Measurements from ENCODE around the gene PRSS58.

PRSS58 gene, protein sequence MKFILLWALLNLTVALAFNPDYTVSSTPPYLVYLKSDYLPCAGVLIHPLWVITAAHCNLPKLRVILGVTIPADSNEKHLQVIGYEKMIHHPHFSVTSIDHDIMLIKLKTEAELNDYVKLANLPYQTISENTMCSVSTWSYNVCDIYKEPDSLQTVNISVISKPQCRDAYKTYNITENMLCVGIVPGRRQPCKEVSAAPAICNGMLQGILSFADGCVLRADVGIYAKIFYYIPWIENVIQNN

DNA sequence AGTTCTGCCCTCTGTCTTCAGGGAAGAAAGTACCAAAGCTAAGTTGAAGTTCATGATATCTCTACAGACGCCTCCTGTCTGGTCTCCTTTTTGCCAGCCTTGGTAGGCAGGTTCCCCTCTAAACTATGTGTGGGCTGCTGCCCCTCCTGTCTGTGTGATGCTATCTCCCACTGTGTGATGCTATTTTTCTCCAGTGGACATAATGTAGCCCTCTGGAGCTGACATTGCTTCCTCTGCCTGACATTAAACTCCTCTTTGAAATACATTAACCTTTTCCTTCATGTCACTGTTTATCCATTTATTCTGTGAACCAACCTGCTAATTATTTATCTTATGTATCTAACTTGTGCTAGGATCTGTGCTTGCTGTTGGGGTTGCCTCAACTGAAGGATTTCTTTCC, at the start of gene PRSS58:
Gene PRSS58 (minus strand): TSS at position 101 of the 400 bp plus-strand sequence. CDS start 351 bp downstream, outside the sequence.
- TF ChIP-seq, protein P1, sequence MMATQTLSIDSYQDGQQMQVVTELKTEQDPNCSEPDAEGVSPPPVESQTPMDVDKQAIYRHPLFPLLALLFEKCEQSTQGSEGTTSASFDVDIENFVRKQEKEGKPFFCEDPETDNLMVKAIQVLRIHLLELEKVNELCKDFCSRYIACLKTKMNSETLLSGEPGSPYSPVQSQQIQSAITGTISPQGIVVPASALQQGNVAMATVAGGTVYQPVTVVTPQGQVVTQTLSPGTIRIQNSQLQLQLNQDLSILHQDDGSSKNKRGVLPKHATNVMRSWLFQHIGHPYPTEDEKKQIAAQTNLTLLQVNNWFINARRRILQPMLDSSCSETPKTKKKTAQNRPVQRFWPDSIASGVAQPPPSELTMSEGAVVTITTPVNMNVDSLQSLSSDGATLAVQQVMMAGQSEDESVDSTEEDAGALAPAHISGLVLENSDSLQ (IDR thresholded peaks at IDR 0.05) = no peak
- no peak for TF ChIP-seq BHLHE40 (IDR thresholded peaks at IDR 0.05; ENCODE audit: borderline replicate concordance)
- no peak for TF ChIP-seq NFRKB (IDR thresholded peaks at IDR 0.05)
- no peak for TF ChIP-seq FOXM1 (IDR thresholded peaks at IDR 0.05; ENCODE audit: borderline replicate concordance)
- TF ChIP-seq ZNF384 (IDR thresholded peaks at IDR 0.05) = no peak
- no peak for TF ChIP-seq HDGF (IDR thresholded peaks at IDR 0.05; ENCODE audit: borderline replicate concordance)
- CTCF ChIA-PET = interaction anchor here (0.6 kb wide), 1 partner anchor 13 kb away, joined by 4 read pairs; no protein-coding TSS in a partner anchor
- no peak for DNase-seq (ENCODE audit: extremely low spot score)
- POLR2A ChIA-PET = no interaction called here

DNA sequence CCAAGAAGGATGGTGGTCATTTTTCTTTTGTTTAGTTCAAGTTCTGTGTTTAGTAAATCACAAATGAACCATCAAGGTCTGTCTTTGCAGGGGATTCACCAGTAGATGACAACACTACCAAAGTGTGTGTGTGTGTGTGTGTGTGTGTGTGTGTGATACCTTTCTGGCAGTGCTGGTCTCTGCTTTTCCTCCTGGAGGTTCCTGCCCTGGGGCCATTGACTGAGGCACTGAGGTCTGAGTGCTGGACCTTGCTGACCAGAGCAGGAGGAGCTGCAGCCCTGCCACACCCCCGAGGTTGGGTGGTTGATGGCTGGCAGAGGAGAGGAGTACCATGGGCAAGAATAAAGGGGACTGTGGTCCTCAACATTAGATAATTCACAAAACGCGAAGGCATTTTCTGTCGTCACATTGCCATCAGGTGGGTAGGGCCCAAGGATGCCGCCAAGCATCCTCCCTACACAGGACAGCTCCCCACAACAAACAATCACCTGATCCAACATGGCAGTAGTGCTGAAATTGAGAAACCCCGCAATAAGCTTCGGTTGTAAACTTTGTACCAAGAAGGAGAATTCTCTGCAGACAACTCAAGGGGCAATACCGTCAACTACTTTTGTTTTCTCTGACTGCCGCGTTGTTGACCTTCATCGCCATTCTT, 49.5 kb upstream of the PRSS58 start:
- no peak for DNase-seq (ENCODE audit: extremely low spot score)
- ChIA-PET CTCF (no interaction called here), POLR2A (no interaction called here)
- TF ChIP-seq SP1 (IDR thresholded peaks at IDR 0.05) = no peak
- TF ChIP-seq L3MBTL2 (conservative IDR thresholded peaks at IDR 0.05) = no peak
- no peak for TF ChIP-seq HDGF (IDR thresholded peaks at IDR 0.05; ENCODE audit: borderline replicate concordance)
- no peak for TF ChIP-seq NFRKB (IDR thresholded peaks at IDR 0.05)
- no peak for TF ChIP-seq SUZ12 (IDR thresholded peaks at IDR 0.05)
- no peak for TF ChIP-seq ARNT (IDR thresholded peaks at IDR 0.05)
- TF ChIP-seq ZNF384 (IDR thresholded peaks at IDR 0.05) = no peak
- TF ChIP-seq BHLHE40 (IDR thresholded peaks at IDR 0.05; ENCODE audit: borderline replicate concordance) = no peak
- TF ChIP-seq FOXA1 (IDR thresholded peaks at IDR 0.05) = no peak
- TF ChIP-seq TARDBP (IDR thresholded peaks at IDR 0.05) = no peak
- no peak for TF ChIP-seq LEF1 (IDR thresholded peaks at IDR 0.05; ENCODE audit: borderline replicate concordance)
- no peak for TF ChIP-seq CTBP1 (IDR thresholded peaks at IDR 0.05; ENCODE audit: borderline replicate concordance)
- TF ChIP-seq ELF4 (IDR thresholded peaks at IDR 0.05) = no peak

DNA sequence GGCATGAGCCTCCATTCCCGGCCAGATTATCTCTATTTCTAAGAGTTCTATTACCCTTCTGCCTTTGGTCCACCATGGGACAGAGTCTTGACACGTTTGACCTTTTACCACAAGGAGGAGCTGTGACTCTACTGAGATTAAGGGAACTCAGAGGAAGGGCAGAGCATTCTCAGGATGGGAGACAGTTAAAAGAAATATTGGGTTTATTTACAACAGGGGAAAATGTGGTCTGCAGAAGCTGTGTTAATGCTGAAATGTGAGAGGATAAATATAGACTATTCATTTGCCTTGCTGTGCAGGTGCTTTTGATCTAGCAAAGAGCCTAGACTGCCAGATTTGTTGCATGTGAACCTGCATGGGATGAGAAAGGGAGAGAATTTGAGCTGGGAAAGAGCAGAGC, 45.8 kb upstream of the PRSS58 start:
- no peak for TF ChIP-seq LEF1 (IDR thresholded peaks at IDR 0.05; ENCODE audit: borderline replicate concordance)
- TF ChIP-seq HDGF (IDR thresholded peaks at IDR 0.05; ENCODE audit: borderline replicate concordance) = no peak
- no peak for TF ChIP-seq ARNT (IDR thresholded peaks at IDR 0.05)
- no peak for TF ChIP-seq TARDBP (IDR thresholded peaks at IDR 0.05)
- TF ChIP-seq SP1 (IDR thresholded peaks at IDR 0.05) = no peak
- TF ChIP-seq NFRKB (IDR thresholded peaks at IDR 0.05) = no peak
- no peak for TF ChIP-seq FOXK2 (IDR thresholded peaks at IDR 0.05)
- no peak for TF ChIP-seq BHLHE40 (IDR thresholded peaks at IDR 0.05; ENCODE audit: borderline replicate concordance)
- no peak for TF ChIP-seq CTBP1 (IDR thresholded peaks at IDR 0.05; ENCODE audit: borderline replicate concordance)
- TF ChIP-seq FOXM1 (IDR thresholded peaks at IDR 0.05; ENCODE audit: borderline replicate concordance) = no peak
- no peak for TF ChIP-seq ZNF384 (IDR thresholded peaks at IDR 0.05)
- TF ChIP-seq ELF4 (IDR thresholded peaks at IDR 0.05) = no peak
- TF ChIP-seq SUZ12 (IDR thresholded peaks at IDR 0.05) = no peak
- TF ChIP-seq FOXA1 (IDR thresholded peaks at IDR 0.05) = no peak
- TF ChIP-seq, protein P1 (IDR thresholded peaks at IDR 0.05) = no peak
- DNase-seq (ENCODE audit: extremely low spot score) = peak; percentile 38
- CTCF ChIA-PET = interaction anchor here (0.7 to 3.6 kb wide), 12 partner anchors 9 to 327 kb away, joined by 3 to 20 read pairs (median 5); no protein-coding TSS in a partner anchor
- POLR2A ChIA-PET = no interaction called here

DNA sequence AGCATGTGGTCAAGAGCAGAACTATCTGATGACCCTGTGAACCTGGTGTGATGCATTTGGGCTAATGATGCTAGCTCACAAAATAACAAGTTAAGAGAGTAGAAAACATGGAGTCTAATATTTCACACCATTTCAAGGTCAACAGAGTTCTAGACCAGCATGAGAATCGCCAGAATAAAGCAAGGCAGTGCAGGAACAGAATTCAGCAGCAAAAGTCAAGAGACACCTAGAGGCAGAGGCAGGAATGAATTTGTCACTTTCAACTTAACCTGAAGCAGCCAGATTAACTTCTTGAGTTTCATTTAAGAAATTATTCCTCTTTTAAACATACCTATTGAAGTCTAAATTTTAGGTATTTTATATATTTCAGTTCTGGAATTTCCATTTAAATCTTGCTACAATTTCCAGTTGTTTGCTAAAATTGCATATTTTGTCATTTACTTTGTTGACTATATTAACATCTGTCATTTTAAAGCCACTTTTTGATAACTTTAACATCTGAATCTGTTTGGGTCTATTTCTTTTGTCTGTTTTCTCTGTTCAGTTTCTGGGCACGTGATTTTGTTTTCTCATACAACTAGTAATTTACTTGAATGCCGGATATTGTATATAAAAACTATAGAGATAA, 44.2 kb upstream of the PRSS58 start:
- CTCF ChIA-PET = interaction anchor here (0.7 to 3.6 kb wide), 9 partner anchors 9 to 326 kb away, joined by 3 to 20 read pairs (median 4); no protein-coding TSS in a partner anchor
- POLR2A ChIA-PET = no interaction called here
- no peak for TF ChIP-seq ELF4 (IDR thresholded peaks at IDR 0.05)
- TF ChIP-seq FOXK2 (IDR thresholded peaks at IDR 0.05) = no peak
- TF ChIP-seq LEF1 (IDR thresholded peaks at IDR 0.05; ENCODE audit: borderline replicate concordance) = no peak
- no peak for TF ChIP-seq ARNT (IDR thresholded peaks at IDR 0.05)
- TF ChIP-seq, protein P1 (IDR thresholded peaks at IDR 0.05) = no peak
- no peak for TF ChIP-seq ZNF384 (IDR thresholded peaks at IDR 0.05)
- no peak for TF ChIP-seq SUZ12 (IDR thresholded peaks at IDR 0.05)
- DNase-seq (ENCODE audit: extremely low spot score) = peak; percentile 55

DNA sequence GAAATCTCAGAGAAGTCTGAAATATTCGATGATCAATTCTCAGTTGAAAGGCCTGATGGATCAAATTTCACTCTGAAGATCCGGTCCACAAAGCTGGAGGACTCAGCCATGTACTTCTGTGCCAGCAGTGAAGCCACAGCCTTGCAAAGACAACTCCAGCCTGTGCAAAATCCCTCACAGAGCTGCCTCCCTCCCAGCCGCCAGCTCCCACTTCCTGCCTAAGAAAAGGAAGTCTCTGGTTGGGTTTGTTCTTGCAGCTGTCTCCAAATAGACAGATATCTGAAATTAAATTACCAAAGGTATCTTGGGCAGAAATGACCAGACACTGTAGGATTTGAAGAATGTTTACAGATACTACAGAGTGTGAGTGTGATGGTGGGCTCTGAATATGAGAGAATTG, 43.4 kb upstream of the PRSS58 start:
- ChIA-PET POLR2A (no interaction called here), CTCF (interaction anchor here (0.6 to 1.1 kb wide), 5 partner anchors 8 to 16 kb away, joined by 3 to 4 read pairs (median 3); no protein-coding TSS in a partner anchor)
- no peak for TF ChIP-seq ELF4 (IDR thresholded peaks at IDR 0.05)
- TF ChIP-seq ARNT (IDR thresholded peaks at IDR 0.05) = no peak
- TF ChIP-seq SP1 (IDR thresholded peaks at IDR 0.05) = no peak
- no peak for TF ChIP-seq LEF1 (IDR thresholded peaks at IDR 0.05; ENCODE audit: borderline replicate concordance)
- no peak for TF ChIP-seq NFRKB (IDR thresholded peaks at IDR 0.05)
- TF ChIP-seq FOXM1 (IDR thresholded peaks at IDR 0.05; ENCODE audit: borderline replicate concordance) = no peak
- no peak for TF ChIP-seq TARDBP (IDR thresholded peaks at IDR 0.05)
- no peak for TF ChIP-seq FOXK2 (IDR thresholded peaks at IDR 0.05)
- no peak for TF ChIP-seq ZNF384 (IDR thresholded peaks at IDR 0.05)
- no peak for TF ChIP-seq BHLHE40 (IDR thresholded peaks at IDR 0.05; ENCODE audit: borderline replicate concordance)
- no peak for TF ChIP-seq CTBP1 (IDR thresholded peaks at IDR 0.05; ENCODE audit: borderline replicate concordance)
- no peak for TF ChIP-seq HDGF (IDR thresholded peaks at IDR 0.05; ENCODE audit: borderline replicate concordance)
- no peak for TF ChIP-seq SUZ12 (IDR thresholded peaks at IDR 0.05)
- TF ChIP-seq, protein P1 (IDR thresholded peaks at IDR 0.05) = no peak
- TF ChIP-seq FOXA1 (IDR thresholded peaks at IDR 0.05) = no peak
- no peak for TF ChIP-seq L3MBTL2 (conservative IDR thresholded peaks at IDR 0.05)
- DNase-seq (ENCODE audit: extremely low spot score) = no peak

Data from HEK293T (cell line).